ENCODE data around the gene LDLRAD2. TPM values are rescaled to one million over a fixed set of nuclear protein-coding genes. Genes with fewer than 3 reads are reported as not detected.

Gene LDLRAD2
- total RNA-seq, 1 experiment from 2014 or later, result 1.0 TPM

DNA sequence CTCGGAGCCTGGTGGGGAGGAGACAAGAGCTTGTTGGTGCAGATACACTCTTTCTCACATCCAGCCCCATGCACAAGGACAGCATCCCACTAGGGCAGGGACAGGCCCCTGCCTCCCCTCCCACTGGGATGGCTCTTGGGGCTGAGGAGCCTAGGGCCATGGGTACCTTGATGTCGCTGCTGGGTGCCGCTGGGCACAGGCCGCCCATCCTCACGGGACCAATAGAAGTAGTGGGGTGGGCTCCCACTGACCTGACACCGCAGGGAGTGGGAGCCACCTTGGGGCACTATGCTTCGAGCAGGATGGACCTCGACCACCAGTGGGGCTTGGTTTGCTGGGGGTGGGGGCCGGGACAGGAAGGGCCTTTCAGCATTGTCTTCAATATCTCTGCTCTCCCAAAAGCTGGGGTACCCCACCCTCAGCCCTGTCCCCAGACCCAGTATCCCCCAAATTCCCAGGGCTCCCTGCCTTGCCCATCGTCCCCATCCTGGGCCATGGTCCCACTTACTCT is 47.7 kb downstream of the LDLRAD2 start:
- H3K79me1 ChIP-seq (ENCODE audit: insufficient read depth, low read depth, low read length, poor library complexity, severe bottlenecking), result no peaks in the 10 kb centered on the region
- peaks cover 33 to 71% (median 70%) of the 10 kb centered on the region in 3 experiments; a peak in 6 of 7 replicates for H3K36me3 Mint-ChIP-seq (ENCODE audit: insufficient read depth in 1 of 3, low read depth in 3 of 3)
- H3K9ac ChIP-seq (ENCODE audit: extremely low read depth, insufficient read length, low read length), result no peak overlapping the region
- H3K4ac ChIP-seq (ENCODE audit: low read depth, low read length), result no peak overlapping the region
- H3K79me2 ChIP-seq (ENCODE audit: insufficient read depth, low read length), result no peaks in the 10 kb centered on the region
- no peak overlapping the region for H3K18ac ChIP-seq (ENCODE audit: insufficient read length, low read depth, low read length)
- no peak overlapping the region for H3K56ac ChIP-seq (ENCODE audit: insufficient read length, low read depth, low read length)
- no peaks in the 10 kb centered on the region for H3K9me3 ChIP-seq (ENCODE audit: control insufficient read depth, low read depth, low read length)
- H3K4me3 Mint-ChIP-seq, result no peak overlapping the region; a peak in 1 of 5 replicates
- H2BK15ac ChIP-seq (ENCODE audit: low read depth, low read length), result no peak overlapping the region
- H2AK5ac ChIP-seq (ENCODE audit: insufficient read length, low read length), result no peak overlapping the region
- no peak overlapping the region for H3K27ac Mint-ChIP-seq
- no peaks in the 10 kb centered on the region for H3K23me2 ChIP-seq (ENCODE audit: insufficient read length, low read depth, low read length, poor library complexity, severe bottlenecking)
- H4K20me1 ChIP-seq (ENCODE audit: control insufficient read depth, insufficient read depth, insufficient read length), result no peaks in the 10 kb centered on the region
- H4K8ac ChIP-seq (replicated peaks; ENCODE audit: insufficient read length, low read depth, low read length), result no peak overlapping the region
- no peak overlapping the region for H2BK5ac ChIP-seq (ENCODE audit: insufficient read length, low read length)
- H3K27me3 Mint-ChIP-seq (ENCODE audit: low read depth), result no peaks in the 10 kb centered on the region
- H3K4me1 Mint-ChIP-seq, result no peaks in the 10 kb centered on the region
- H3K4me1 ChIP-seq (ENCODE audit: insufficient read depth, low read length), result no peaks in the 10 kb centered on the region
- no peak overlapping the region for H2BK12ac ChIP-seq (ENCODE audit: insufficient read length, low read depth, low read length)
- no peak overlapping the region for H3K27ac ChIP-seq (ENCODE audit: insufficient read length, low read depth, low read length)
- no peak overlapping the region for H3K4me2 ChIP-seq (ENCODE audit: insufficient read depth, insufficient read length, low read length)
- H4K5ac ChIP-seq (ENCODE audit: insufficient read length, low read depth, low read length), result no peak overlapping the region
- no peak overlapping the region for H2AFZ ChIP-seq (ENCODE audit: low read length)
- H3K23ac ChIP-seq (ENCODE audit: insufficient read length, low read depth, low read length), result no peak overlapping the region
- no peak for DNase-seq
- H2BK20ac ChIP-seq (ENCODE audit: low read depth, low read length, poor library complexity, severe bottlenecking), result no peak overlapping the region
- no peak overlapping the region for H4K91ac ChIP-seq (ENCODE audit: insufficient read length, low read depth, low read length)
- H3K14ac ChIP-seq (ENCODE audit: insufficient read depth, low read length), result no peak overlapping the region
- no peak overlapping the region for H3T11ph ChIP-seq (ENCODE audit: low read length)
- no peaks in the 10 kb centered on the region for H3K27me3 ChIP-seq (ENCODE audit: insufficient read depth, low read length)
- no CpG with 5 or more reads among the region's 10 CpGs for WGBS (ENCODE audit: extremely low coverage, insufficient read length, low lambda C conversion rate)
- H3K9me3 Mint-ChIP-seq, result no peaks in the 10 kb centered on the region
- H2BK120ac ChIP-seq (ENCODE audit: low read depth, low read length, poor library complexity, severe bottlenecking), result no peak overlapping the region
- TF ChIP-seq, protein P1, sequence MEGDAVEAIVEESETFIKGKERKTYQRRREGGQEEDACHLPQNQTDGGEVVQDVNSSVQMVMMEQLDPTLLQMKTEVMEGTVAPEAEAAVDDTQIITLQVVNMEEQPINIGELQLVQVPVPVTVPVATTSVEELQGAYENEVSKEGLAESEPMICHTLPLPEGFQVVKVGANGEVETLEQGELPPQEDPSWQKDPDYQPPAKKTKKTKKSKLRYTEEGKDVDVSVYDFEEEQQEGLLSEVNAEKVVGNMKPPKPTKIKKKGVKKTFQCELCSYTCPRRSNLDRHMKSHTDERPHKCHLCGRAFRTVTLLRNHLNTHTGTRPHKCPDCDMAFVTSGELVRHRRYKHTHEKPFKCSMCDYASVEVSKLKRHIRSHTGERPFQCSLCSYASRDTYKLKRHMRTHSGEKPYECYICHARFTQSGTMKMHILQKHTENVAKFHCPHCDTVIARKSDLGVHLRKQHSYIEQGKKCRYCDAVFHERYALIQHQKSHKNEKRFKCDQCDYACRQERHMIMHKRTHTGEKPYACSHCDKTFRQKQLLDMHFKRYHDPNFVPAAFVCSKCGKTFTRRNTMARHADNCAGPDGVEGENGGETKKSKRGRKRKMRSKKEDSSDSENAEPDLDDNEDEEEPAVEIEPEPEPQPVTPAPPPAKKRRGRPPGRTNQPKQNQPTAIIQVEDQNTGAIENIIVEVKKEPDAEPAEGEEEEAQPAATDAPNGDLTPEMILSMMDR (conservative IDR thresholded peaks at IDR 0.05), result no peak
